OCI-LY7 (cell line): ENCODE measurements around the gene CGNL1. TPM values are rescaled to one million over a fixed set of nuclear protein-coding genes. Genes with fewer than 3 reads are reported as not detected.

Experiments
- BruUV-seq: library from RNA; stranded (reverse); fragments of 400-500 nt; replicated peaks from 2 replicates; lab custom pipeline; 2021; lab: Mats Ljungman, UMichigan
- CTCF ChIA-PET: fragments of 300-600 bp; sonication (Branson Sonifier 250); formaldehyde crosslinking; loops from one replicate; lab custom pipeline; 2022; ENCODE audit warnings: antibody characterized with exemption; ENCODE audit not compliant: unreplicated experiment; lab: Charles Lee
- POLR2A ChIA-PET: fragments of 300-600 bp; sonication (Branson Sonifier 250); formaldehyde crosslinking; loops from one replicate; lab custom pipeline; 2022; ENCODE audit warnings: antibody characterized with exemption; lab: Charles Lee
- DNase-seq: peaks from one replicate; pipeline ENCODE4 v3.0.0-alpha.2; 2015; ENCODE audit warnings: low spot score
- H2AFZ ChIP-seq: fragments of 200-600 bp; sonication (generic), shearing (Covaris generic); 2 replicates; pipeline ENCODE4 v1.6.1; 2014; ENCODE audit warnings: mild to moderate bottlenecking, antibody characterized with exemption, low read length, moderate library complexity
- H3K27ac ChIP-seq: fragments of 200-600 bp; sonication (generic); 2 replicates; pipeline ENCODE4 v1.5.1; 2014; ENCODE audit warnings: mixed run types, low read depth, mild to moderate bottlenecking, moderate library complexity, low read length, inconsistent platforms; ENCODE audit not compliant: poor library complexity, severe bottlenecking
- H3K36me3 ChIP-seq: fragments of 200-600 bp; sonication (generic); 2 replicates; pipeline ENCODE4 v1.6.1; 2014; ENCODE audit warnings: mild to moderate bottlenecking, antibody characterized with exemption, low read length, moderate library complexity, mixed read lengths; ENCODE audit not compliant: insufficient read depth
- H3K4me1 ChIP-seq: fragments of 200-600 bp; sonication (generic); 2 replicates; pipeline ENCODE4 v1.5.1; 2014; ENCODE audit warnings: mild to moderate bottlenecking, low read length; ENCODE audit not compliant: insufficient read depth, poor library complexity, severe bottlenecking
- H3K4me2 ChIP-seq: fragments of 200-600 bp; sonication (generic); 2 replicates; pipeline ENCODE4 v1.6.1; 2014; ENCODE audit warnings: mild to moderate bottlenecking, low read length
- H3K4me3 ChIP-seq: fragments of 200-600 bp; sonication (generic); 2 replicates; pipeline ENCODE4 v1.5.1; 2014; ENCODE audit warnings: mild to moderate bottlenecking, low read depth, low read length; ENCODE audit not compliant: poor library complexity, severe bottlenecking
- H3K79me2 ChIP-seq: fragments of 200-600 bp; sonication (generic); 2 replicates; pipeline ENCODE4 v1.6.1; 2016; ENCODE audit warnings: low read depth, mild to moderate bottlenecking, low read length, moderate library complexity, mixed read lengths; ENCODE audit not compliant: insufficient read depth
- H3K9me2 ChIP-seq: fragments of 200-600 bp; sonication (generic); 2 replicates; pipeline ENCODE4 v1.6.1; 2016; ENCODE audit warnings: mild to moderate bottlenecking, low read length, mixed read lengths; ENCODE audit not compliant: insufficient read depth
- H3K9me3 ChIP-seq: fragments of 200-600 bp; sonication (generic); 2 replicates; pipeline ENCODE4 v1.6.1; 2014; ENCODE audit warnings: mild to moderate bottlenecking, mixed run types, low read length, mixed read lengths
- H4K20me1 ChIP-seq: fragments of 200-600 bp; sonication (generic); 2 replicates; pipeline ENCODE4 v1.6.1; 2014; ENCODE audit warnings: mild to moderate bottlenecking, antibody characterized with exemption, low read length, moderate library complexity, mixed read lengths; ENCODE audit not compliant: insufficient read depth
- EZH2phosphoT487 ChIP-seq: fragments of 200-600 bp; sonication (generic); IDR thresholded peaks from 2 replicates; pipeline ENCODE4 v1.6.1; 2018; ENCODE audit warnings: low read depth, borderline replicate concordance, mild to moderate bottlenecking, mixed run types, antibody characterized with exemption, low read length, moderate library complexity, mixed read lengths
- intact Hi-C: fragments of 100-400 bp; cut with micrococcal nuclease; formaldehyde crosslinking; loops from one replicate; pipeline ENCODE4 v1.10.0; 2022; ENCODE audit not compliant: unreplicated experiment
- total RNA-seq, 2 experiments: library from RNA; depleted of rRNA in 1 of 2; stranded (reverse); fragments of >200 nt in 1 of 2; shearing (Covaris generic) in 1 of 2; gene quantifications; 2 replicates each; pipeline ENCODE4 v1.2.3, GENCODE V29; 2014 to 2022
- TF ChIP-seq, protein P1 (sequence below): fragments of 200-600 bp; sonication (generic); conservative IDR thresholded peaks from 2 replicates; pipeline ENCODE4 v1.5.1; 2014; ENCODE audit warnings: mild to moderate bottlenecking, antibody characterized with exemption, low read length, moderate library complexity, mixed read lengths

The CGNL1 gene
- total RNA-seq, 2 experiments from 2014 or later = 0.04 TPM; not detected in 1

DNA sequence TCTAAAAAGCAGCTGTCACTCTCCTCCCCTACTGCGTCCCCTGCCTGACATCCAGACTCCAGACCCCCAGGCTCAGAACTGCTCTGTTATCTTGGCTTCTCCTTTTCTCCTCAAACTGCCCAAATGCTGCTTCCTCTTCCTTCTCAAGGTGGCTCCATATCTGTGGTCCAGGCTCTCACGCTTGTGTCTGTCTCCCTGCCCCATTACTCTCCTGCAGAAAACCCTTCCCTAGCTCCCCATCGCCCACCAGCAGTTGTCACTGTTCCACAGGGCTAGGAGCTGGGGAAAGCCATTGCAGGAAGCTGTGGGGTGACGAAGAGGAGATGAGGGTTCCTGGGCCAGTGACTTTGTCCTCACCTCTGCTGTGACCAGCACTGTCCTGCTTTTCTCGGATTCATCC lies 30.7 kb upstream of the CGNL1 start:
- H3K4me3 ChIP-seq = no peak overlapping the region
- no peak overlapping the region for H2AFZ ChIP-seq
- no peaks in the 10 kb centered on the region for H3K9me2 ChIP-seq
- intact Hi-C loops = no loop called here
- POLR2A ChIA-PET = no interaction called here
- TF ChIP-seq EZH2phosphoT487 = no peak
- TF ChIP-seq, protein P1, sequence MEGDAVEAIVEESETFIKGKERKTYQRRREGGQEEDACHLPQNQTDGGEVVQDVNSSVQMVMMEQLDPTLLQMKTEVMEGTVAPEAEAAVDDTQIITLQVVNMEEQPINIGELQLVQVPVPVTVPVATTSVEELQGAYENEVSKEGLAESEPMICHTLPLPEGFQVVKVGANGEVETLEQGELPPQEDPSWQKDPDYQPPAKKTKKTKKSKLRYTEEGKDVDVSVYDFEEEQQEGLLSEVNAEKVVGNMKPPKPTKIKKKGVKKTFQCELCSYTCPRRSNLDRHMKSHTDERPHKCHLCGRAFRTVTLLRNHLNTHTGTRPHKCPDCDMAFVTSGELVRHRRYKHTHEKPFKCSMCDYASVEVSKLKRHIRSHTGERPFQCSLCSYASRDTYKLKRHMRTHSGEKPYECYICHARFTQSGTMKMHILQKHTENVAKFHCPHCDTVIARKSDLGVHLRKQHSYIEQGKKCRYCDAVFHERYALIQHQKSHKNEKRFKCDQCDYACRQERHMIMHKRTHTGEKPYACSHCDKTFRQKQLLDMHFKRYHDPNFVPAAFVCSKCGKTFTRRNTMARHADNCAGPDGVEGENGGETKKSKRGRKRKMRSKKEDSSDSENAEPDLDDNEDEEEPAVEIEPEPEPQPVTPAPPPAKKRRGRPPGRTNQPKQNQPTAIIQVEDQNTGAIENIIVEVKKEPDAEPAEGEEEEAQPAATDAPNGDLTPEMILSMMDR = no peak
- H3K9me3 ChIP-seq = no peaks in the 10 kb centered on the region
- DNase-seq = no peak
- no TSS peak for BruUV-seq
- CTCF ChIA-PET = no interaction called here
- H3K36me3 ChIP-seq = no peaks in the 10 kb centered on the region
- no peaks in the 10 kb centered on the region for H4K20me1 ChIP-seq
- no peaks in the 10 kb centered on the region for H3K4me1 ChIP-seq
- no peaks in the 10 kb centered on the region for H3K79me2 ChIP-seq
- no peak overlapping the region for H3K27ac ChIP-seq
- H3K4me2 ChIP-seq = no peak overlapping the region

DNA sequence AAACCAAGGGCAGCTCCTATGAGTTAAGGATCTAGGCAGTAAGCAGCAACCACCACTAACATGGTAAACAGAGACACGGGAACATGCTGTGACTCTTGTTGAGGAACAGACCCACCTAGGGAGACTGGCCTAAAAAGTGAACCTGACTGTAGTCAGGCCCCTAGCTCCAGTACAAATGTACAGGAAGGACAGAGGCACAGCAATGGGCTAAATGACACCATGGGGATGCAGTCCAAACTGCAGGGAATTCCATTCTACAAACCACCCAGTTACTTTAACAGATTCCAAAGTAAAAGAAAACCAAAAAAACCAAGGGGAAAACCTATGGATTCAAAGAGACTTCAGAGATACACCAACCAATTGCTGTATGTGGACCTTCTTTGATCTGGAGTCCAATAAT lies 28.2 kb upstream of the CGNL1 start:
- no peak overlapping the region for H3K4me3 ChIP-seq
- BruUV-seq = no TSS peak
- H3K79me2 ChIP-seq = no peaks in the 10 kb centered on the region
- ChIA-PET POLR2A (no interaction called here), CTCF (no interaction called here)
- DNase-seq = no peak
- H3K9me2 ChIP-seq = no peaks in the 10 kb centered on the region
- no peaks in the 10 kb centered on the region for H3K36me3 ChIP-seq
- no peak overlapping the region for H3K4me2 ChIP-seq
- no peaks in the 10 kb centered on the region for H4K20me1 ChIP-seq
- intact Hi-C loops = no loop called here
- H3K9me3 ChIP-seq = no peaks in the 10 kb centered on the region
- H3K4me1 ChIP-seq = no peaks in the 10 kb centered on the region
- no peak overlapping the region for H3K27ac ChIP-seq
- H2AFZ ChIP-seq = no peak overlapping the region
- no peak for TF ChIP-seq EZH2phosphoT487
- TF ChIP-seq, protein P1 = no peak

DNA sequence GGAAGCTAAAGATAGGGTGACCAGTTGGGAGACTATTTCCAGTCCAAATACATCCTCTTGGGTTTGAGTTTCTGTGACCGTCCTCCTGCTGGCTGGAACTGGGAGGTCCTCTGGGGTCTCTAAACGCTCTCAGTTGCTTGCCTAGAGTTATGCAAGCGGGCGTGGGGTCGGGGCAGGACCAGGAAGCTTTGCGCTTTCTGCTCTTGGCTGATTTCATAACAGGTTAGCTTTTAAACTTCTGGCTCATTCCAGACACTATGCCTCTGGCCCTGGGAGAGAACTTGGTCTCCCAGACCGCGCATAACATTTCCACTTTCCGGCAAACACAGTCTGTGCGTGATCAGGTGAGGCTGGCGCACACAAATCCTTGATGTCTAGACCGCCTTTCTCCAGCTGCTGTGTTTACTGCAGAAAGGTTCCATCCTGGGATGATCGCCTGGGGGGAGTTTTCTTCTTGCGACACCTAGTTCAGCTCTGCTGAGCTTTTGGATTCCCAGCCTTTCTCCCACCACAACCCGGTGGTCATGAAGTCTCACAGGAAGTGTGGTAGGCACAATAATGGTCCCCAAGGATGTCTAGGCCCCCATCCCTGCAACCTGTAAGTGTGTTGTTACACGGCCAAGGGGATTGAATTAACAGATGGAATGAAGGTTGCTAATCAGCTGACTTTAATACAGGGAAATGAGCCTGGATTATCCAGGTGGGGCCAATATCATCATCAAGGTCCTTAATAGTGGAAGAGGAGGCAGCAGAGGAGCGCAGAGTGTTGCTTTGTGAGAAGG lies 23.6 kb upstream of the CGNL1 start:
- ChIA-PET CTCF (no interaction called here), POLR2A (no interaction called here)
- no peaks in the 10 kb centered on the region for H4K20me1 ChIP-seq
- DNase-seq = no peak
- no TSS peak for BruUV-seq
- intact Hi-C loops = no loop called here
- H2AFZ ChIP-seq = no peak overlapping the region
- H3K79me2 ChIP-seq = no peaks in the 10 kb centered on the region
- H3K36me3 ChIP-seq = no peaks in the 10 kb centered on the region
- no peaks in the 10 kb centered on the region for H3K9me2 ChIP-seq
- H3K27ac ChIP-seq = no peak overlapping the region
- H3K4me1 ChIP-seq = no peaks in the 10 kb centered on the region
- TF ChIP-seq, protein P1 = no peak
- TF ChIP-seq EZH2phosphoT487 = no peak
- H3K4me2 ChIP-seq = no peak overlapping the region
- H3K9me3 ChIP-seq = no peaks in the 10 kb centered on the region
- H3K4me3 ChIP-seq = no peak overlapping the region
